Lower leg skin (tissue), 4 donors: ENCODE measurements around the gene POLR2L. TPM values are rescaled to one million over a fixed set of nuclear protein-coding genes. Genes with fewer than 3 reads are reported as not detected.

Experiments used
- DNase-seq, 2 donors: peaks; one replicate each; pipeline ENCODE4 v3.0.0-alpha.2; 2019; ENCODE audit warnings: low spot score in 2 of 2
- H3K4me3 ChIP-seq: fragments of 200-600 bp; sonication (generic); 2 replicates; pipeline ENCODE4 v1.5.1; 2017; ENCODE audit warnings: mild to moderate bottlenecking, low read depth; ENCODE audit not compliant: poor library complexity, severe bottlenecking
- CTCF ChIP-seq, 3 donors: fragments of 450-650 bp; IDR thresholded peaks; one replicate each; pipeline ENCODE4 v1.5.1; 2016; ENCODE audit warnings: antibody characterized with exemption in 3 of 3, mild to moderate bottlenecking in 3 of 3, moderate library complexity in 2 of 3
- POLR2A ChIP-seq, 2 donors: fragments of 450-650 bp; IDR thresholded peaks; one replicate each; pipeline ENCODE4 v1.6.1; 2016 to 2017; ENCODE audit warnings: antibody characterized with exemption in 2 of 2, mild to moderate bottlenecking in 1 of 2, moderate library complexity in 1 of 2
- WGBS, 2 donors: methylation state at CpG; one replicate each; pipeline ENCODE4 v1.1.5; 2018; 5-methylcytosine and 5-hydroxymethylcytosine counted together
- intact Hi-C: fragments of 100-400 bp; cut with DNase I; formaldehyde crosslinking; loops from one replicate; pipeline ENCODE4 v1.15.0; 2023; ENCODE audit warnings: low total_unique reads
- total RNA-seq, 4 donors: library from RNA; depleted of rRNA; stranded (reverse); fragments of >200 nt; gene quantifications; one replicate each; pipeline ENCODE4 v1.1.0, GENCODE V29; 2016

POLR2L gene
- total RNA-seq, 4 donors from 2014 or later, result 39.1 to 61.2 (median 51.4) TPM

- intact Hi-C loops, result no loop called here
- DNase-seq, result no peak
- WGBS, 2 donors, result 81 to 83% methylated on average over 9 of the region's 9 CpGs
- TF ChIP-seq POLR2A (IDR thresholded peaks at IDR 0.05) (no peak), CTCF (IDR thresholded peaks at IDR 0.05) (no peak)
- H3K4me3 ChIP-seq, result no peak overlapping the region
Observed at GRCh38 chr11:826227-826621, 16.1 kb downstream of the POLR2L start.

- no peak for DNase-seq
- no peak overlapping the region for H3K4me3 ChIP-seq
- WGBS, 2 donors, result 71 to 82% methylated on average over 12 of the region's 12 CpGs
- intact Hi-C loops, result no loop called here
- no peak for TF ChIP-seq CTCF (IDR thresholded peaks at IDR 0.05)
Observed at GRCh38 chr11:825366-826226, 16.7 kb downstream of the POLR2L start.

- no peak for DNase-seq
- intact Hi-C loops, result no loop called here
- no peak for TF ChIP-seq CTCF (IDR thresholded peaks at IDR 0.05)
- TF ChIP-seq POLR2A (IDR thresholded peaks at IDR 0.05), result no peak
- H3K4me3 ChIP-seq, result no peak overlapping the region
- 72 to 89% methylated on average over 10 to 11 of the region's 11 CpGs for WGBS, 2 donors
Observed at GRCh38 chr11:824942-825341, 17.4 kb downstream of the POLR2L start.

GRCh38 chr11:824292-824880 is 17.9 kb downstream of the POLR2L start:
- no peak for TF ChIP-seq CTCF (IDR thresholded peaks at IDR 0.05)
- TF ChIP-seq POLR2A (IDR thresholded peaks at IDR 0.05), result no peak
- no peak for DNase-seq
- WGBS, 2 donors, result 81 to 84% methylated on average over 27 to 59 of the region's 59 CpGs
- intact Hi-C loops, result no loop called here
- no peak overlapping the region for H3K4me3 ChIP-seq

GRCh38 chr11:823441-824291 is 18.7 kb downstream of the POLR2L start:
- H3K4me3 ChIP-seq, result no peak overlapping the region
- intact Hi-C loops, result no loop called here
- DNase-seq, result no peak
- WGBS, 2 donors, result 84 to 88% methylated on average over 48 to 53 of the region's 53 CpGs
- TF ChIP-seq POLR2A (IDR thresholded peaks at IDR 0.05), result no peak
- no peak for TF ChIP-seq CTCF (IDR thresholded peaks at IDR 0.05)
